H9 (cell line): ENCODE results near the gene MARK2. TPM values are rescaled to one million over a fixed set of nuclear protein-coding genes. Genes with fewer than 3 reads are reported as not detected.

Source experiments
- DNase-seq: peaks from one replicate; pipeline ENCODE4 v3.0.0-alpha.2; 2017
- H2AFZ ChIP-seq: one replicate; pipeline ENCODE4 v1.6.1; 2013; ENCODE audit warnings: mild to moderate bottlenecking, low read length, control low read depth, moderate library complexity
- H2AK5ac ChIP-seq: 2 replicates; pipeline ENCODE4 v1.6.1; 2013; ENCODE audit warnings: low read length, control low read depth, mixed read lengths; ENCODE audit not compliant: insufficient read length
- H2BK120ac ChIP-seq: one replicate; pipeline ENCODE4 v1.6.1; 2013; ENCODE audit warnings: low read depth, mild to moderate bottlenecking, low read length, control low read depth, inconsistent platforms; ENCODE audit not compliant: poor library complexity, severe bottlenecking
- H2BK12ac ChIP-seq: 2 replicates; pipeline ENCODE4 v1.6.1; 2013; ENCODE audit warnings: low read length, control low read depth, mixed read lengths, low read depth; ENCODE audit not compliant: insufficient read length
- H2BK15ac ChIP-seq: 2 replicates; pipeline ENCODE4 v1.6.1; 2013; ENCODE audit warnings: low read depth, low read length, control low read depth
- H2BK20ac ChIP-seq: one replicate; pipeline ENCODE4 v1.6.1; 2013; ENCODE audit warnings: low read depth, mild to moderate bottlenecking, low read length, control low read depth, inconsistent platforms; ENCODE audit not compliant: poor library complexity, severe bottlenecking
- H2BK5ac ChIP-seq: 2 replicates; pipeline ENCODE4 v1.6.1; 2013; ENCODE audit warnings: low read length, control low read depth, mixed read lengths; ENCODE audit not compliant: insufficient read length
- H3K14ac ChIP-seq: 2 replicates; pipeline ENCODE4 v1.6.1; 2013; ENCODE audit warnings: low read length, control low read depth; ENCODE audit not compliant: insufficient read depth
- H3K18ac ChIP-seq: 2 replicates; pipeline ENCODE4 v1.6.1; 2013; ENCODE audit warnings: low read depth, mild to moderate bottlenecking, mixed read lengths, low read length, control low read depth; ENCODE audit not compliant: insufficient read length
- H3K23ac ChIP-seq: 2 replicates; pipeline ENCODE4 v1.6.1; 2013; ENCODE audit warnings: low read length, control low read depth, mixed read lengths, low read depth; ENCODE audit not compliant: insufficient read length
- H3K23me2 ChIP-seq: 2 replicates; pipeline ENCODE4 v1.6.1; 2013; ENCODE audit warnings: low read depth, mild to moderate bottlenecking, mixed read lengths, low read length, control low read depth; ENCODE audit not compliant: insufficient read length, poor library complexity, severe bottlenecking
- H3K27ac ChIP-seq: 2 replicates; pipeline ENCODE4 v1.5.1; 2013; ENCODE audit warnings: low read length, control low read depth, mixed read lengths, low read depth; ENCODE audit not compliant: insufficient read length
- H3K27me3 ChIP-seq: 2 replicates; pipeline ENCODE4 v1.6.1; 2013; ENCODE audit warnings: low read length, control low read depth, inconsistent platforms; ENCODE audit not compliant: insufficient read depth
- H3K4ac ChIP-seq: 2 replicates; pipeline ENCODE4 v1.6.1; 2013; ENCODE audit warnings: low read depth, mild to moderate bottlenecking, control low read depth, inconsistent platforms, low read length, moderate library complexity
- H3K4me1 ChIP-seq: 2 replicates; pipeline ENCODE4 v1.6.1; 2013; ENCODE audit warnings: low read length, control low read depth, inconsistent platforms; ENCODE audit not compliant: insufficient read depth
- H3K4me2 ChIP-seq: 2 replicates; pipeline ENCODE4 v1.6.1; 2013; ENCODE audit warnings: low read length, control low read depth, mixed read lengths; ENCODE audit not compliant: insufficient read length, insufficient read depth
- H3K56ac ChIP-seq: 2 replicates; pipeline ENCODE4 v1.6.1; 2013; ENCODE audit warnings: low read depth, mild to moderate bottlenecking, mixed read lengths, low read length, control low read depth; ENCODE audit not compliant: insufficient read length
- H3K79me1 ChIP-seq: 2 replicates; pipeline ENCODE4 v1.6.1; 2013; ENCODE audit warnings: low read depth, mild to moderate bottlenecking, moderate library complexity, low read length, control low read depth, inconsistent platforms; ENCODE audit not compliant: insufficient read depth, poor library complexity, severe bottlenecking
- H3K79me2 ChIP-seq: 2 replicates; pipeline ENCODE4 v1.6.1; 2013; ENCODE audit warnings: low read length, control low read depth, inconsistent platforms; ENCODE audit not compliant: insufficient read depth
- H3K9ac ChIP-seq: 2 replicates; pipeline ENCODE4 v1.6.1; 2013; ENCODE audit warnings: low read length, control low read depth, mixed read lengths; ENCODE audit not compliant: insufficient read length; ENCODE audit errors: extremely low read depth
- H3K9me3 ChIP-seq: one replicate; pipeline ENCODE4 v1.6.1; 2013; ENCODE audit warnings: low read depth, low read length, inconsistent platforms; ENCODE audit not compliant: control insufficient read depth
- H3T11ph ChIP-seq: one replicate; pipeline ENCODE4 v1.6.1; 2013; ENCODE audit warnings: mild to moderate bottlenecking, low read length, control low read depth, inconsistent platforms
- H4K20me1 ChIP-seq: one replicate; pipeline ENCODE4 v1.6.1; 2013; ENCODE audit not compliant: control insufficient read depth, insufficient read length, insufficient read depth
- H4K5ac ChIP-seq: 2 replicates; pipeline ENCODE4 v1.6.1; 2013; ENCODE audit warnings: low read depth, mild to moderate bottlenecking, mixed read lengths, low read length, control low read depth; ENCODE audit not compliant: insufficient read length
- H4K8ac ChIP-seq: replicated peaks from 2 replicates; pipeline ENCODE4 v1.6.1; 2013; ENCODE audit warnings: low read length, control low read depth, mixed read lengths, low read depth; ENCODE audit not compliant: insufficient read length
- H4K91ac ChIP-seq: 2 replicates; pipeline ENCODE4 v1.6.1; 2013; ENCODE audit warnings: low read depth, mild to moderate bottlenecking, moderate library complexity, mixed read lengths, low read length, control low read depth; ENCODE audit not compliant: insufficient read length
- H3K27ac Mint-ChIP-seq, 3 experiments: 2 replicates in 2 of 3; 3 replicates in 1 of 3; pipeline ENCODE4 v1.8.0; 2020 to 2021; ENCODE audit warnings: mixed read lengths in 3 of 3, mild to moderate bottlenecking in 1 of 3, moderate library complexity in 1 of 3
- H3K27me3 Mint-ChIP-seq: 2 replicates; pipeline ENCODE4 v1.8.0; 2021; ENCODE audit warnings: low read depth, mild to moderate bottlenecking, moderate library complexity, mixed read lengths
- H3K36me3 Mint-ChIP-seq, 3 experiments: 2 replicates in 2 of 3; 3 replicates in 1 of 3; pipeline ENCODE4 v1.8.0; 2020 to 2021; ENCODE audit warnings: low read depth in 3 of 3, mixed read lengths in 3 of 3; ENCODE audit not compliant: insufficient read depth in 1 of 3
- H3K4me1 Mint-ChIP-seq, 2 experiments: 2 replicates each; pipeline ENCODE4 v1.8.0; 2020; ENCODE audit warnings: mixed read lengths in 2 of 2
- H3K4me3 Mint-ChIP-seq, 2 experiments: 2 replicates in 1 of 2; 3 replicates in 1 of 2; pipeline ENCODE4 v1.8.0; 2020 to 2021; ENCODE audit warnings: mild to moderate bottlenecking in 2 of 2, mixed read lengths in 2 of 2, moderate library complexity in 1 of 2
- H3K9me3 Mint-ChIP-seq, 2 experiments: 2 replicates in 1 of 2; 3 replicates in 1 of 2; pipeline ENCODE4 v1.8.0; 2020; ENCODE audit warnings: mild to moderate bottlenecking in 2 of 2, mixed read lengths in 2 of 2, moderate library complexity in 1 of 2
- CTCF ChIP-seq: fragments of 200-600 bp; sonication (generic); conservative IDR thresholded peaks from 3 replicates; pipeline ENCODE4 v1.8.0; 2021; ENCODE audit warnings: antibody characterized with exemption, mild to moderate bottlenecking
- WGBS: extraction: QIAGEN DNeasy Blood & Tissue Kit; methylation state at CpG from one replicate; pipeline ENCODE4 v1.1.7; 2013; ENCODE audit warnings: missing lambda C conversion rate, low lambda C conversion rate, mixed read lengths; ENCODE audit not compliant: insufficient read length; ENCODE audit errors: extremely low coverage; 5-methylcytosine and 5-hydroxymethylcytosine counted together
- total RNA-seq: library from RNA; stranded (reverse); gene quantifications from 2 replicates; pipeline ENCODE4 v1.2.1, GENCODE V29; 2021

MARK2 gene
- total RNA-seq, 1 experiment from 2014 or later = 45.7 TPM

- no CpG with 5 or more reads among the region's 22 CpGs for WGBS
- H3K27ac Mint-ChIP-seq = peak overlapping the region; percentile 93 to 99 (median 97)
- no peak overlapping the region for H2BK12ac ChIP-seq
- no peak overlapping the region for H3T11ph ChIP-seq
- H4K91ac ChIP-seq = peak overlapping the region; percentile 10
- H3K4me2 ChIP-seq = peak overlapping the region; percentile 67
- peaks cover 5% of the 10 kb centered on the region in 2 experiments; a peak in 4 of 5 replicates for H3K9me3 Mint-ChIP-seq
- peaks cover 0 to 8% (median 4%) of the 10 kb centered on the region in 3 experiments; a peak in 5 of 7 replicates for H3K36me3 Mint-ChIP-seq
- no peak overlapping the region for H2BK120ac ChIP-seq
- no peak overlapping the region for H3K23ac ChIP-seq
- peak overlapping the region; percentile 66 to 82 for H3K4me3 Mint-ChIP-seq
- TF ChIP-seq CTCF = no peak
- H3K9ac ChIP-seq = peak overlapping the region; percentile 40
- H3K23me2 ChIP-seq = peaks cover 30% of the 10 kb centered on the region
- no peak overlapping the region for H2BK20ac ChIP-seq
- H3K79me2 ChIP-seq = peaks cover 5% of the 10 kb centered on the region; the same call in 1 of the 2 replicates
- H2BK15ac ChIP-seq = no peak overlapping the region
- peaks cover 24% of the 10 kb centered on the region for H3K27me3 Mint-ChIP-seq
- peaks cover 19 to 21% of the 10 kb centered on the region in 2 experiments for H3K4me1 Mint-ChIP-seq
- peak overlapping the region; percentile 9; the same call in 1 of the 2 replicates for H3K4ac ChIP-seq
- H4K20me1 ChIP-seq = no peaks in the 10 kb centered on the region
- H2BK5ac ChIP-seq = no peak overlapping the region
- H3K9me3 ChIP-seq = no peaks in the 10 kb centered on the region
- H2AK5ac ChIP-seq = no peak overlapping the region
- H3K14ac ChIP-seq = peak overlapping the region; percentile 86
- H3K56ac ChIP-seq = no peak overlapping the region
- no peaks in the 10 kb centered on the region for H3K79me1 ChIP-seq
- peaks cover 3% of the 10 kb centered on the region for H3K4me1 ChIP-seq
- peak overlapping the region; percentile 3 for H4K5ac ChIP-seq
- peak; percentile 93 for DNase-seq
- no peaks in the 10 kb centered on the region for H3K27me3 ChIP-seq
- H2AFZ ChIP-seq = no peak overlapping the region
- peak overlapping the region; percentile 63 for H3K27ac ChIP-seq
- peak overlapping the region; percentile 80 for H3K18ac ChIP-seq
- H4K8ac ChIP-seq = no peak overlapping the region
Measured at GRCh38 chr11:63920126-63920938, 81.4 kb downstream of the MARK2 start.
